ENCODE data around the gene CRIM1.

The CRIM1 gene

DNA sequence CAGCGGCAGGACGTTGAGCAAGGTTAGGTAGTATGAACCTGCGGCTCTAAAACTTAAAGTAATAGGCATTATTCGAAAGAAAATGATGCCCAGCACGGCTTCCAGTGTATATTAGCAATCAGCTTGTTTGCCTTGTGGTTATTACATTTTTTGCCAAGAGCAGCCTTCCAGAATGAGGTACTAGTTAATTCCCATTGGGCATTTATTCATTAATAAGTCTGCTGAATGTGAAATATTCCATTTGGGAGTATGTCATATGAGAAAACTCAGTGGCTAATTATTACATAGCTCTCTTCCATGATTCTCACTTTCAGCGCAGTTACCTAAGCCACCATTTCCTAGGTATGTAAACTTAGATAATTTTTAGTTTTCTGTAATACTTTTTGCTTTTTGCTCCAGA, 12.9 kb downstream of the CRIM1 start:
- H4K20me1 ChIP-seq (ENCODE audit: insufficient read depth, low read length), result no peaks in the 10 kb centered on the region
- H2AFZ ChIP-seq (ENCODE audit: low read length), result no peak overlapping the region
- no peaks in the 10 kb centered on the region for H3F3A ChIP-seq (ENCODE audit: insufficient read depth, low read length)
- H3K4me1 ChIP-seq (ENCODE audit: low read length), result peaks cover 8% of the 10 kb centered on the region
- H3K9me2 ChIP-seq (replicated peaks; ENCODE audit: insufficient read depth, low read length), result no peaks in the 10 kb centered on the region
- H3K9ac ChIP-seq (ENCODE audit: low read length), result no peak overlapping the region
- H3K27ac ChIP-seq (ENCODE audit: low read length), result no peak overlapping the region
- H3K36me3 ChIP-seq (replicated peaks; ENCODE audit: insufficient read depth, low read length), result no peaks in the 10 kb centered on the region
- no peak for DNase-seq
- H3K9me3 ChIP-seq (replicated peaks; ENCODE audit: insufficient read depth, low read length), result no peaks in the 10 kb centered on the region
- no peak for TF ChIP-seq EZH2 (optimal IDR thresholded peaks at IDR 0.05; ENCODE audit: low read depth, low read length)
- TF ChIP-seq EZH2phosphoT487 (IDR thresholded peaks at IDR 0.05; ENCODE audit: low read length), result no peak
- TF ChIP-seq, protein P1, sequence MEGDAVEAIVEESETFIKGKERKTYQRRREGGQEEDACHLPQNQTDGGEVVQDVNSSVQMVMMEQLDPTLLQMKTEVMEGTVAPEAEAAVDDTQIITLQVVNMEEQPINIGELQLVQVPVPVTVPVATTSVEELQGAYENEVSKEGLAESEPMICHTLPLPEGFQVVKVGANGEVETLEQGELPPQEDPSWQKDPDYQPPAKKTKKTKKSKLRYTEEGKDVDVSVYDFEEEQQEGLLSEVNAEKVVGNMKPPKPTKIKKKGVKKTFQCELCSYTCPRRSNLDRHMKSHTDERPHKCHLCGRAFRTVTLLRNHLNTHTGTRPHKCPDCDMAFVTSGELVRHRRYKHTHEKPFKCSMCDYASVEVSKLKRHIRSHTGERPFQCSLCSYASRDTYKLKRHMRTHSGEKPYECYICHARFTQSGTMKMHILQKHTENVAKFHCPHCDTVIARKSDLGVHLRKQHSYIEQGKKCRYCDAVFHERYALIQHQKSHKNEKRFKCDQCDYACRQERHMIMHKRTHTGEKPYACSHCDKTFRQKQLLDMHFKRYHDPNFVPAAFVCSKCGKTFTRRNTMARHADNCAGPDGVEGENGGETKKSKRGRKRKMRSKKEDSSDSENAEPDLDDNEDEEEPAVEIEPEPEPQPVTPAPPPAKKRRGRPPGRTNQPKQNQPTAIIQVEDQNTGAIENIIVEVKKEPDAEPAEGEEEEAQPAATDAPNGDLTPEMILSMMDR (IDR thresholded peaks at IDR 0.05; ENCODE audit: low read length), result no peak
- no peak overlapping the region for H3K4me2 ChIP-seq (ENCODE audit: low read depth, low read length)
- no peak overlapping the region for H3K4me3 ChIP-seq (ENCODE audit: low read length)
- H3K79me2 ChIP-seq (ENCODE audit: low read length), result no peaks in the 10 kb centered on the region
- no peaks in the 10 kb centered on the region for H3K27me3 ChIP-seq (replicated peaks; ENCODE audit: insufficient read depth, low read length)

DNA sequence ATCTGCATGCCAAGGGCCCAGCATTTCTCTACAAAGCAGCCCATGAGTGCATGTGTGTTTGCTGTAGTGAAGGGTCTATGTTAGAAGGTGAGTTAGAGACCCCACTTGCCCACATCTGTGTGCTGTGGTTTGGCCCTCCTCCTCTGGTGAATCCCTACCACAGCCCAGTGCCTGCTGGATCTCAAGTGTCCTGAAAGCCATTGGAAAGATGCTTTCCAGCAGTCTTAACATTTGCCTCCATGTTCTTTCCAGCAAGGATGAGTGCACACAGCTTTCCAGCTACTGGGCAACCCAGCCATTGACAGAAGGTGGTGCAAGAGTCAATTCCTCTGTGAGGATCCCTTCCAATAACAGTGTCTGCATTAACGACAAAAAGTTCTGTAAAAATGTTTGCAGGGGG, 13.6 kb downstream of the CRIM1 start:
- H3K79me2 ChIP-seq (ENCODE audit: low read length), result no peaks in the 10 kb centered on the region
- no peaks in the 10 kb centered on the region for H4K20me1 ChIP-seq (ENCODE audit: insufficient read depth, low read length)
- no peak overlapping the region for H3K27ac ChIP-seq (ENCODE audit: low read length)
- H3K9me2 ChIP-seq (replicated peaks; ENCODE audit: insufficient read depth, low read length), result no peaks in the 10 kb centered on the region
- peaks cover 8% of the 10 kb centered on the region for H3K4me1 ChIP-seq (ENCODE audit: low read length)
- H3K9ac ChIP-seq (ENCODE audit: low read length), result no peak overlapping the region
- no peak overlapping the region for H3K4me2 ChIP-seq (ENCODE audit: low read depth, low read length)
- H3K27me3 ChIP-seq (replicated peaks; ENCODE audit: insufficient read depth, low read length), result no peaks in the 10 kb centered on the region
- no peak overlapping the region for H3K4me3 ChIP-seq (ENCODE audit: low read length)
- no peak overlapping the region for H2AFZ ChIP-seq (ENCODE audit: low read length)
- DNase-seq, result no peak
- H3K36me3 ChIP-seq (replicated peaks; ENCODE audit: insufficient read depth, low read length), result no peaks in the 10 kb centered on the region
- H3F3A ChIP-seq (ENCODE audit: insufficient read depth, low read length), result no peaks in the 10 kb centered on the region
- no peaks in the 10 kb centered on the region for H3K9me3 ChIP-seq (replicated peaks; ENCODE audit: insufficient read depth, low read length)
- TF ChIP-seq EZH2phosphoT487 (IDR thresholded peaks at IDR 0.05; ENCODE audit: low read length), result no peak
- TF ChIP-seq, protein P1 (IDR thresholded peaks at IDR 0.05; ENCODE audit: low read length), result no peak
- TF ChIP-seq EZH2 (optimal IDR thresholded peaks at IDR 0.05; ENCODE audit: low read depth, low read length), result no peak

DNA sequence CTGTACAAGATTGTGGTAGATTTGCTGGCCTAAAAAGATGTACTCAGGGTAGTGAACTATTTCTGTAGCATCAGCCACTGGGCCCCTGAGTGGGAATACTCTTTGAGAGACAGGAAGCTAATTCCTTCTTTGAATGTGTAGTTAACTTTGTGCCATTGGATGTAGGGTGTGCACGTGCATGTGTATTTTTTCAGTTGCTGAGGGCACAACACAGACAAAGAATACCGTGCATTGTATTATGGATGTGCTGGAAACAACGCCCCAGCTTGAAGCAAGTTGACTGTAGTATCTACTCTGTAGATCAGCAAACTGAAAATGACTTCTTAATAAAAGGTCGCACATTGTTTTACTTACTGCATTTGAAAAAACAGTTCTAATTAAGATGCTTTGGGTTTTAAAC, 14.1 kb downstream of the CRIM1 start:
- no peaks in the 10 kb centered on the region for H3K36me3 ChIP-seq (replicated peaks; ENCODE audit: insufficient read depth, low read length)
- DNase-seq, result no peak
- H3K27ac ChIP-seq (ENCODE audit: low read length), result no peak overlapping the region
- H3K4me3 ChIP-seq (ENCODE audit: low read length), result no peak overlapping the region
- H3K9ac ChIP-seq (ENCODE audit: low read length), result no peak overlapping the region
- H3K79me2 ChIP-seq (ENCODE audit: low read length), result no peaks in the 10 kb centered on the region
- H4K20me1 ChIP-seq (ENCODE audit: insufficient read depth, low read length), result no peaks in the 10 kb centered on the region
- H3K9me3 ChIP-seq (replicated peaks; ENCODE audit: insufficient read depth, low read length), result no peaks in the 10 kb centered on the region
- H3K27me3 ChIP-seq (replicated peaks; ENCODE audit: insufficient read depth, low read length), result no peaks in the 10 kb centered on the region
- peaks cover 8% of the 10 kb centered on the region for H3K4me1 ChIP-seq (ENCODE audit: low read length)
- H3K4me2 ChIP-seq (ENCODE audit: low read depth, low read length), result no peak overlapping the region
- H3K9me2 ChIP-seq (replicated peaks; ENCODE audit: insufficient read depth, low read length), result no peaks in the 10 kb centered on the region
- TF ChIP-seq EZH2phosphoT487 (IDR thresholded peaks at IDR 0.05; ENCODE audit: low read length), result no peak
- TF ChIP-seq, protein P1 (IDR thresholded peaks at IDR 0.05; ENCODE audit: low read length), result no peak
- no peak for TF ChIP-seq EZH2 (optimal IDR thresholded peaks at IDR 0.05; ENCODE audit: low read depth, low read length)
- no peak overlapping the region for H2AFZ ChIP-seq (ENCODE audit: low read length)
- no peaks in the 10 kb centered on the region for H3F3A ChIP-seq (ENCODE audit: insufficient read depth, low read length)
